ENCODE data around the gene OTUD1. TPM values are rescaled to one million over a fixed set of nuclear protein-coding genes. Genes with fewer than 3 reads are reported as not detected.
"Not testable (repeated sequence)": the region's sequence is repeated elsewhere in the genome, so short reads cannot be mapped to it uniquely, and the experiment has no call there.

OTUD1 gene
- total RNA-seq, result 8.1 TPM

DNA sequence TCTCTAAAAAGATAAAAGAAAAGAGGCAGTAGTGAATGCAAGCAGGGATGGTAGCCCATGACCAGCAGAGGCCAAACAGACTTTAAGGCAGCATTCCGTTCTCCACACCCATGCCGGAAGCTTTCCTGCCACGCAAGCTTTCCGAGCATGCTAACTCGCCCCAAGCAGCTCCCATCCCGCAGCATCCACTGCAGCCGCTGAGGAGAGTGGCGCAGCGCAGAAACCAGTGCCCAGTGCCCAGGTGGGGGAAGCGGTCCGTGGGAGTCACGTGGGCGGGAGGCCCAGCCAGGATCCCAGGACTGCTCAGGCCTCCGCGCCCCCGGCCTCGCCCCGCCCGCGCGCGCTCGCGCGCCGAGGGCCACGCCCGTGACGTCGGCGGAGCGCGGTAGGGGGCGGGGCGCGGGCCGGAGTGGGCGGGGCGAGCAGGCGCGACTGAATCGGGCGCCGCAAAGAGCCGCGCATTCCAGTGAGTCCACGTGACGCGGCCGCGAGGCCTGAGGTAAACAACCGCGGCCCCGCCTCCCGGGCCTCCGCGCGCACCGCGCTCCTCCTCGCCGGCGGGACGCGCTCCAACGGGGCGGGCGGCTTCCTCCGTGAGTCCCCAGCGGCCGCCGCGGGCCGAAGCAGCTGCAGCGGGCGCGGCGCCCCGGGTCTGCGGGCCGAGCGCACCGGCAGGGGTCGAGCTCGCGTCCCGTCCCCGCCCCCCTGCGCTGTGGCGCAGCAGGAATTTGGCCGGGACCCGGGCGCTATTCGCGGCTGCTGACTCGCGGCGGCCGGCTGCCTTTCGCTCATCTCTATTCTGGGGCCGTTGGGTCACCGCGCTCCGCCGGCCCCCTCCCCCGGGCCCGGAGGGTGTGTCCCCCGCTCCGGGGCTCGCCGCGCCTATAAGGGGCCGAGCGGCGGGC lies at the start of gene OTUD1:
OTUD1 (plus strand) TSS at position 529 of the 905 bp plus-strand sequence. CDS start 383 bp downstream, outside the sequence.
- peak in 1 of 2 donors; percentile 94 for DNase-seq (ENCODE audit: extremely low spot score in 2 of 2)
- Histone ChIP-seq H3K4me3 (peak within 1 kb of the TSS; percentile 83 to 91), H3K27me3 (no peaks in the 10 kb centered on the region), H3K9me3 (no peaks in the 10 kb centered on the region), H3K4me1 (peaks cover 39% of the 10 kb centered on the region), H3K27ac (peak within 1 kb of the TSS; percentile 98), H3K36me3 (no peaks in the 10 kb centered on the region)
- intact Hi-C loops (cut with DNase I), result loop anchor here (10.0 kb wide), 1 partner anchor 344 kb away; the partner anchor contains the start of gene MSRB2
- TF ChIP-seq POLR2A (IDR thresholded peaks at IDR 0.05) (peak in 1 of 2 donors; percentile 73), POLR2AphosphoS5 (IDR thresholded peaks at IDR 0.05; ENCODE audit: insufficient read depth in 1 of 2, low read depth in 1 of 2) (peak in 1 of 2 donors; percentile 59), CTCF (IDR thresholded peaks at IDR 0.05) (no peak)

DNA sequence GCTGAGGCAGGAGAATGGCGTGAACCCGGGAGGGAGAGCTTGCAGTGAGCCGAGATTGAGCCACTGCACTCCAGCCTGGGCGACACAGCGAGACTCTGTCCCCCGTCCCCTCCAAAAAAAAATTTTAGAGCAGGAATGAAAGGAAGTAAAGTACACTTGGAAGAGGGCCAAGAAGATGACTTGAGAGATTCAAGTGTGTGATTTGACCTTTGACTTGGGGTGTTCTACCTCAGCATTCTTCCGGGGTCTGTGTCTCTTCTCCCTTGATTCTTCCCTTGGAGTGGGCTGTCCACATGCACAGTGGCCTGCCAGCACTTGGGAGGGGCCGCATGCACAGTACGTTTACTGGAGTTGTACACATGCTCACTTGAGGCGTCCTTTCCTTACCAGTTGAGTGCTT lies 48.5 kb upstream of the OTUD1 start:
- H3K4me3 ChIP-seq; intact Hi-C loops (cut with DNase I); H3K9me3 ChIP-seq; H3K36me3 ChIP-seq; H3K4me1 ChIP-seq; DNase-seq (ENCODE audit: extremely low spot score in 2 of 2); H3K27ac ChIP-seq; H3K27me3 ChIP-seq: not testable (repeated sequence)

DNA sequence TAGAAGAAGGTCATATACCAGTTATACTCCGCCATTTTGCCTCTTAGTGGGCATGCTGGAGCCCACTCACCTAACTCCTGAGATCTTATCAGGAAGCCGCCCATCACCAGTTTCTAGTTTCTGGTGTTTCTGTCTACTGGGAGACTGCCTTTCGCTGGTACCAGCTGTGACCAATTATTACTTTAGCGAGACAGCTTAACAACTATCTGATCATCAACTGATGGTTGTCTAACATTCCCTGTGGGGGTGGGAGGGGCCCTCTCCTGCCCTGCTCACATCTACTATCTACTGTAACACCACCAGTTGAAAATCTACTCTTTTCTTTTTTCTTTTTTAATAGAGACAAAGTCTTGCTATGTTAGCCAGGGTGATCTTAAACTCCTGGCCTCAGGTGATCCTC lies 48.1 kb upstream of the OTUD1 start:
- no peak for DNase-seq (ENCODE audit: extremely low spot score in 2 of 2)
- H3K9me3 ChIP-seq, result no peaks in the 10 kb centered on the region
- intact Hi-C loops (cut with DNase I), result no loop called here

GRCh38 chr10:23391821-23392220 lies 47.1 kb upstream of the OTUD1 start:
- Histone ChIP-seq H3K4me3 (no peak overlapping the region), H3K9me3 (no peaks in the 10 kb centered on the region), H3K36me3 (no peaks in the 10 kb centered on the region), H3K4me1 (no peaks in the 10 kb centered on the region), H3K27me3 (no peaks in the 10 kb centered on the region), H3K27ac (no peak overlapping the region)
- no peak for DNase-seq (ENCODE audit: extremely low spot score in 2 of 2)
- no peak for TF ChIP-seq CTCF (IDR thresholded peaks at IDR 0.05)
- TF ChIP-seq POLR2A (IDR thresholded peaks at IDR 0.05), result no peak
- no peak for TF ChIP-seq POLR2AphosphoS5 (IDR thresholded peaks at IDR 0.05; ENCODE audit: insufficient read depth in 1 of 2, low read depth in 1 of 2)
- intact Hi-C loops (cut with DNase I), result no loop called here

More for the DNA sequence above, 48.1 kb upstream of the OTUD1 start:
- no peaks in the 10 kb centered on the region for H3K4me1 ChIP-seq
- no peak overlapping the region for H3K4me3 ChIP-seq
- H3K36me3 ChIP-seq, result no peaks in the 10 kb centered on the region
- H3K27ac ChIP-seq, result no peak overlapping the region
- TF ChIP-seq POLR2AphosphoS5 (IDR thresholded peaks at IDR 0.05; ENCODE audit: insufficient read depth in 1 of 2, low read depth in 1 of 2), result no peak
- no peak for TF ChIP-seq CTCF (IDR thresholded peaks at IDR 0.05)
- TF ChIP-seq POLR2A (IDR thresholded peaks at IDR 0.05), result no peak
- H3K27me3 ChIP-seq, result no peaks in the 10 kb centered on the region

DNA sequence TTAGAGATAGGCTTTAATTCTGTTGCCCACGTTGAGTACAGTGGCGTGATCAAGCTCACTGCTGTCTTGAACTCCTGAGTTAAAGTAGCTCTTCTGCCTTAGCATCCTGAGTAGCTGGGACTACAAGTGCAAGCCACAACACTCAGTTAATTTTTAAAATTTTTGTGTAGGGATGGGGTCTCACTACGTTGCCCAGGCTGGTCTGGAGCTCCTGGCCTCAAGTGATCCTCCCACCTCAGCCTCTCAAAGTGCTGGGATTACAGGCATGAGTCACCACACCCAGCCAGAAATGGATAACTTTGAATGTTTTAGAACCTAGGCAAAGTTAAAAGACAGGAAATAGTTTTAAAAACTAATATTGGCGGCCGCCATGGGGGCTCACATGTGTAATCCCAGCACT lies 43.9 kb upstream of the OTUD1 start:
- intact Hi-C loops (cut with DNase I), result no loop called here
- Histone ChIP-seq H3K4me1 (no peaks in the 10 kb centered on the region), H3K4me3 (no peak overlapping the region), H3K36me3 (no peaks in the 10 kb centered on the region), H3K27me3 (no peaks in the 10 kb centered on the region), H3K27ac (no peak overlapping the region), H3K9me3 (no peaks in the 10 kb centered on the region)
- no peak for TF ChIP-seq POLR2A (IDR thresholded peaks at IDR 0.05)
- no peak for TF ChIP-seq CTCF (IDR thresholded peaks at IDR 0.05)
- TF ChIP-seq POLR2AphosphoS5 (IDR thresholded peaks at IDR 0.05; ENCODE audit: insufficient read depth in 1 of 2, low read depth in 1 of 2), result no peak
- no peak for DNase-seq (ENCODE audit: extremely low spot score in 2 of 2)
